ENCODE data around the gene MAPKAPK3. TPM values are rescaled to one million over a fixed set of nuclear protein-coding genes. Genes with fewer than 3 reads are reported as not detected.

Gene MAPKAPK3
- total and polyA plus RNA-seq, 8 donors, result 15.8 to 30.6 (median 23.1) TPM

- Histone ChIP-seq H3K36me3 (no peaks in the 10 kb centered on the region), H3K27me3 (no peaks in the 10 kb centered on the region), H3K4me1 (no peaks in the 10 kb centered on the region), H3K27ac (no peak overlapping the region), H3K9me3 (no peaks in the 10 kb centered on the region), H3K4me3 (no peak overlapping the region)
- intact Hi-C loops (cut with DNase I), result no loop called here
- 73 to 78% methylated on average over 5 of the region's 5 CpGs for WGBS, 2 donors
- TF ChIP-seq CTCF (IDR thresholded peaks at IDR 0.05), result no peak
- ATAC-seq, result no peak
- no peak for DNase-seq
- no peak for FAIRE-seq
Measured at GRCh38 chr3:50633230-50633790, 16.4 kb downstream of the MAPKAPK3 start.

GRCh38 chr3:50635066-50635465 lies 18.1 kb downstream of the MAPKAPK3 start:
- Histone ChIP-seq H3K36me3 (no peaks in the 10 kb centered on the region), H3K27me3 (no peaks in the 10 kb centered on the region), H3K9me3 (no peaks in the 10 kb centered on the region), H3K4me3 (no peak overlapping the region), H3K27ac (no peak overlapping the region), H3K4me1 (no peaks in the 10 kb centered on the region)
- intact Hi-C loops (cut with DNase I), result no loop called here
- no peak for TF ChIP-seq CTCF (IDR thresholded peaks at IDR 0.05)
- DNase-seq, result no peak
- no peak for ATAC-seq
- no peak for FAIRE-seq

- FAIRE-seq, result no peak
- 97% methylated on average over 4 of the region's 4 CpGs for WGBS, 2 donors
Measured at GRCh38 chr3:50637011-50637410, 20.1 kb downstream of the MAPKAPK3 start.

GRCh38 chr3:50637945-50638344 lies 21.0 kb downstream of the MAPKAPK3 start:
- ATAC-seq (no peak), DNase-seq (no peak), FAIRE-seq (no peak)
- no peaks in the 10 kb centered on the region for H3K4me1 ChIP-seq
- H3K9me3 ChIP-seq, result no peaks in the 10 kb centered on the region
- no peak for TF ChIP-seq CTCF (IDR thresholded peaks at IDR 0.05)
- intact Hi-C loops (cut with DNase I), result no loop called here
- 77 to 78% methylated on average over 3 of the region's 3 CpGs for WGBS, 2 donors
- H3K36me3 ChIP-seq, result peaks cover 0 to 5% (median 4%) of the 10 kb centered on the region in 3 donors
- H3K4me3 ChIP-seq, result no peak overlapping the region
- no peaks in the 10 kb centered on the region for H3K27me3 ChIP-seq
- no peak overlapping the region for H3K27ac ChIP-seq

More at GRCh38 chr3:50637011-50637410, 20.1 kb downstream of the MAPKAPK3 start:
- no peak for ATAC-seq
- Histone ChIP-seq H3K9me3 (no peaks in the 10 kb centered on the region), H3K4me3 (no peak overlapping the region), H3K36me3 (peaks cover 0 to 2% (median 0%) of the 10 kb centered on the region in 3 donors), H3K27ac (no peak overlapping the region), H3K27me3 (no peaks in the 10 kb centered on the region), H3K4me1 (no peaks in the 10 kb centered on the region)
- intact Hi-C loops (cut with DNase I), result no loop called here
- no peak for TF ChIP-seq CTCF (IDR thresholded peaks at IDR 0.05)
- no peak for DNase-seq

- Histone ChIP-seq H3K9me3 (no peaks in the 10 kb centered on the region), H3K4me1 (no peaks in the 10 kb centered on the region), H3K27me3 (no peaks in the 10 kb centered on the region), H3K27ac (no peak overlapping the region), H3K36me3 (peaks cover 0 to 15% (median 4%) of the 10 kb centered on the region in 3 donors), H3K4me3 (no peak overlapping the region)
- intact Hi-C loops (cut with DNase I), result no loop called here
- no peak for ATAC-seq
- DNase-seq, result no peak
- no peak for TF ChIP-seq CTCF (IDR thresholded peaks at IDR 0.05)
- no peak for FAIRE-seq
- WGBS, 2 donors, result 89 to 90% methylated on average over 6 of the region's 6 CpGs
Measured at GRCh38 chr3:50639055-50639494, 22.1 kb downstream of the MAPKAPK3 start.
